ENCODE measurements around the gene UNC50.
"Not testable (repeated sequence)": the region's sequence is repeated elsewhere in the genome, so short reads cannot be mapped to it uniquely, and the experiment has no call there.

Gene UNC50

DNA sequence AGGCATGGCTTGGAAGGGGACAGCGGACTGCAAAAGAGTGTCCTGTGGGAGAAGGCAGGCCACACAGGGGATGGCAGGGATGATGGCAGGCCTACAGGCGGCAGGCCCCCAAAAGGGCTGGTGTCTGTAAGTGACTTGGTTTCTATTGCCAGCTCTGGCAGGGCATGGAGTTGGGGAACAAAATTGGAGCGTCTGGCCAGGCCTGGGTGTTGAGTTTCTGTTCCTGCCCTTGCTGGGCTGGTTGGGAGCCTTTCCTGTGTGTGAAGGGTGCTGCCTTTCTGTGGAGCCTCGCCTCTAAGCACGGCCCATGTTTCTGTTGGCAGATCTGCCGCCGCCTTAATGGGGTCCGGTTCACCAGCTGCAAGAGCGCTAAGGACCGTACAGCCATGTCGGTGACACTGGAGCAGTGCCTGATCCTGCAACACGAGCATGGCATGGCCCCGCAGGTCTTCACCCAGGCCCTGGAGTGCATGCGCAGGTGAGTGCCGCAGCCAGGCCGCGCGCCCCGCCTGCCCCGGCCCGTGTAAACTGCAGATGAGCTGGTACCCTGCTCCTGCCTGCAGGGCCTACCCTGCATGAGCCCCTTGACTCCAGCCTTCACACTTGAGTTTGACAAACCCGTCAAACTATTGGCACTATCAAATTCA, 31.6 kb upstream of the UNC50 start:
- no peak for DNase-seq (ENCODE audit: low spot score)

DNA sequence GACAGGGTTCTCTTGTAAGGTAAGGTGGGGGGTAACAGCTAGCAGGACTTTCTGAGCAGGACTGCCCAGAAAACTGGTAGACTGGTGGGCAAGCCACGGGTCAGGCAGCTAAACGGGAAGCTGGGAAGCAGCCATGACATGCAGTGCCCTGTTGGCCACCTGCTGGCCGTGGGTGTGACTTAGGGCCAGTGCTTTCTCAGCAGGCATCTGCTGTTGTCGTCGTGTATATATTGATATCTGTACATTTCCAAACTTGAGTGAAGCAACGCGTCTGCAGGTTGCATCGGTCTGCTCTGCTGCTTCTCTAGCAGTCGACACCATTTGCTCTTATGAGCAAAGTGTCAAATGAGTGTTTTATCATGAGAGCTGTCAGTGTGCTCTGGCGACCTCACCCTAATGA, 31.1 kb upstream of the UNC50 start:
- DNase-seq (ENCODE audit: low spot score) = no peak

DNA sequence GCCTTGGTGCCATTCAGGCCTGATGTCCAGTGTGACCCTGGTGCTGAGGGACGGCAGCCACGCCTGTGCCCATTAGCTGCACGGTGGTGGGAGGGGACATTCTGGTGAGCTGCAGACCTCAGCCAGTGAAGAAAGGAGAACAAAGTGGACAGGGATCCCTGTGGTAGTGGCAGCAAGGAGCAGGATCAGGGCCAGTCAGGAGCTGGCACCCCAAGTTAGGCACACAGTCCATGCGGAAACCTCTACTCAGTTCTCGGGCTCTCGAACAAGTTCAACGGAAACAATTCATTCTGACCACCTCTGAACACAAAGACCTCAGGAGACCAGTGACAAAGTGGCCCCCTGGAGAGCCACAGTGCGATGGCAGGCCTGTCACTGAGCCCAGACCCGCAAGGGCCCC, 30.2 kb upstream of the UNC50 start:
- no peak for DNase-seq (ENCODE audit: low spot score)

DNA sequence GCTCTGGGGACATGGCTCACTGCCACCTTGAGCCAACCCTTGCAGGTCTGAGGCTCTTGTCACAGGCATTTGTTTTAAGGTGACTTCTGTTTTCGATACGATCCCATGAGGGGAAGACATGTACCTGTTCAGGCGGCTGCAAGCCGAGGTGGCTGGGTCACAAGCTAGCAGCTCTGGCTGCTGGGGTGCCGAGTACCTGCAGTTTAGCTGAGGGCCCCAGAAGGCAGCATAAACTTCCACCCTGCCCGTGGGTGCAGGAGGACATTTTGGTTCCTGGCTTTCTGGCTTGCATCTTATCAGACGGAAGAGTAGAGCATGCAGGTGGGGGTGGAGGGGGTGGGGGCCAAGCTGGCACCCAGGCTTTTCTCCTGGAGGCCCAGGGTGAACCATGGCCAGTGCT, 28.5 kb upstream of the UNC50 start:
- no peak for DNase-seq (ENCODE audit: low spot score)

DNA sequence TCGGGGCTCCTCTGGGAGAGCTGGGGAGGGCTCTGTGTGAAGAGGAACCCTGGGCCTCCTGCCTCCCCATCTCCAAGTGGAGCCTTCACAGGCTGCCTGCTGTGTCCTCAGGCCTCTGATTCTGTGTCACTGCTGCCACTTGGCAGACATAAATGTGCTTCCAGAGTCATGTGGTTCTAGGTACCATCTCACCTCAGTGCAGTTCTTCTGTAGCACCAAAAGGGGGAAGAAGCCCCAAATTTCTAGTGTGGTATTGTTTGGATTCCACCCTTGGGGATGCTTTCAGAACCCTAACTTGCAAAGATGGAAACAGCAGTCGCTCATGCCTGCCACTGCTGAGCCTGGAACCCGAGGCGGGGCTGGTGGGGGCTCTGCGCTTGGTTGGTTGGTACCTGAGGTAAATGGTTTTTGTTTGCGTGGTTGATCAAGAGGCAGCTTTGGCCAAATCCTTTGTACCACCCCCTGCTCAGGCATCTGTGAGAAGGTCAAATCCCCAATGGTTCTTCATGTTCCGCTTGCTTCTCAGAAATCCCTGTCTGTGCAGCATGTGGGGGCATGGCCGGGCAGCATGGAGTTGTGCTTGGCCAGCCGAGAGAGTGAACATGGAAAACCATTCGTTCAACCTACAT, 27.6 kb upstream of the UNC50 start:
- DNase-seq (ENCODE audit: low spot score) = peak; percentile 56

DNA sequence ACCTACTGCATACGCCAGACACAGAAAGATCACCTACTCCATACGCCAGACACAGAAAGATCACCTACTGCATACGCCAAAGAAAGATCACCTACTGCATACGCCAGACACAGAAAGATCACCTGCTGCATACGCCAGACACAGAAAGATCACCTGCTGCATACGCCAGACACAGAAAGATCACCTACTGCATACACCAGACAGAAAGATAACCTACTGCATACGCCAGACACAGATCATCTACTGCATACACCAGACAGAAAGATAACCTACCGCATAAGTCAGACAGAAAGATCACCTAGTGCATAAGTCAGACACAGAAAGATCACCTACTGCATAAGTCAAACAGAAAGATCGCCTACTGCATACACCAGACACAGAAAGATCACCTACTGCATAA, 25.9 kb upstream of the UNC50 start:
- no peak for DNase-seq (ENCODE audit: low spot score)

DNA sequence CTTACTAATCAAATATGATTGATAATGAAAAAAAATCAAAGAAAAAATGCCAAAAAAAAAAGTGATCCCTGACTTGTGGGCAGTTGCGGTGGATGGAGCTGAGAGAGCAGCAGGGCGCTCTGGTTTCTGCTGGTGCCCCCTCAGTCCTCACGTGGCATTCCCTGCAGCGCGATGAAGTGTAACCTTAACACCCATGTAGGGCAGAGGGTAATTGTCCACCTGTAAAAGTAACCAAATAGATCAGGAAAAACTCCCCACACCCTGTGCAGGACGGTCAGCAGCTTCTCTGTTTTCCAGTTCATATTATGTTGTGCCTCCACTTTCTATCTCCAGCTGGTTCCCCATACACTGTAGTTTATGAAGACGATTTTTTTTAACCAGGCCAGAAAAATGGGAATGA, 25.1 kb upstream of the UNC50 start:
- DNase-seq (ENCODE audit: low spot score) = no peak

DNA sequence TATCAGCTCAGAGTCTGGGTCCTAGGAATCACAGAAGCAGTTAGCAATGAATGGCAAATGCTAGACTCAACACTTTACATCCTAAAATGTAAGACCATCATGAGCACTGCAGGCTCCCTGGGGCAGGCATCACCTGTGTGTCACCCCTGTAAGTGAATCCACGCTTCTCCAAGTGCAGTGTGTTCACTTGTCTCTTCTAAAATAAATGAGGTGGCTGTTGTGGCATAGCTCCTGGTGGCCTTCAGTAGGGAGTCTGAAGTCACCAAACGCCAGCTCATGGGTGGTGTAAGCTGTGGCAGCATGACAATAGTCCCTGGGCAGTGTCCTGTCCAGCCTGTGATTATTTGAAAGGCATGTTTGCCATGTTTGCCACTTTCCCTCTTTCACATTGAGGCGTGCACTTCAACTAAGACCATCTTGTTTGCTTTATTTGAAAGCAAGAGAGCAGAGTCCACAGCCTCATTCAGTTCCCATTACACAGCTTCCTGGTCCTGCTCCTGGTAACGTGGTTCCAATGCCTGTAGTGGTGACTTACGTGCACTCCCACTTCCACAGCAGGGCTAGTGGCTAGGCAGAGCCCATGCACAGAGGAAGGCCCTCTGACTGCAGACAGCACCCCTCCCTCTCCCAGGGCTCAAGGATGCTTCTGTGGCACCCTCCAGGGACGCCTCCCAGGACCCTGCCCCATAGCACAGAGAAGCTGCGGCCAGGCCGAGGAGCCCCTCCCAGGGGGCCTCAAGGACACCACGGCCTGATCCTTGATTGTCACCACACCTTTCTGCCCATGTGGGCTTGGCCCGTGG, 24.4 kb upstream of the UNC50 start:
- DNase-seq (ENCODE audit: low spot score) = no peak

DNA sequence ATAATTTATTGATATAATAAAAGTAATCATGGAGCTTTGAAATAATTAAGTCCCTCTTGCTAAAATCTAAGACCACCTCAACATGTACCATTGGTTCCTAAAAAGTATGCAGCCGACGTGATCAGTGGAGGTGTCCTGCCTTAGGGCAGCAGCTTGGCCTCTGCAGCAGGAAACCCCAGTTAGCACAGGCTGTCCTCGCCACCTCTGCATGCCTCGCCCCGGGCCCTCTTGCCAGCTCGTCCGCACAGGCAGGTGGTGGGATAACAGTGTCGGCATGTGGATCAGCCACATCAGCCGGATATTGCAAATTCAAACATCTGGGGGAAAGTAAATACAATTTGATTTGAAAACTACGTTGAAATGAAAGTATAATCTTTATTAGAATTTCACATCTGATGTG, 23.0 kb upstream of the UNC50 start:
- no peak for DNase-seq (ENCODE audit: low spot score)

DNA sequence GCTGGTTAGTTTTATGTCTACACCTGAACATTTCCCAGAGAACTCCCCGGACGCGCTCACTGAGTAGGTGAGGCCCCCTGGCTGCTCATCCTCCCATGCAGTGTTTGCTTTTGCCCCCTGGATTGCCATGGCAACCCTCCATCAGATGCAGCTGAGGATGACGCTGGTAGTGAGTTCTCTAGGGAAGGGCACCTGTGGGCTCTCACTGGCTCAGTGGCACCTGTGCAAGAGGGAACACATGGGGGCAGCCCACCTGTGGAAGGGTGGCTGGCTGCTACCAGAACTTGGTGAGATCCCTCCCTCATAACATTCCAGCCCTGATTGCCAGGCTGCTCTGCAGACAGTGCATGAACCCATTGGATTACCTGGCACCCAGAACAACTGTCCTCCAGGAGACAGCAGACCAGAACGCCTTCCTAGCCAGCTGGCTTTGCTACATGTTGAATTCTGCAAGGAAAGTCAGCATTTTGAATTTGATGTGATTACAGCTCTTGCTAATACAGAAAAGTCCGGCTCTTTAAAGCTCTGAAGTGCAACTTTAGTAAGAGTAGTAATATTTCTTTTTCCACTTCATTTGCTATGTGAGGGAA, 21.7 kb upstream of the UNC50 start:
- DNase-seq (ENCODE audit: low spot score) = no peak

DNA sequence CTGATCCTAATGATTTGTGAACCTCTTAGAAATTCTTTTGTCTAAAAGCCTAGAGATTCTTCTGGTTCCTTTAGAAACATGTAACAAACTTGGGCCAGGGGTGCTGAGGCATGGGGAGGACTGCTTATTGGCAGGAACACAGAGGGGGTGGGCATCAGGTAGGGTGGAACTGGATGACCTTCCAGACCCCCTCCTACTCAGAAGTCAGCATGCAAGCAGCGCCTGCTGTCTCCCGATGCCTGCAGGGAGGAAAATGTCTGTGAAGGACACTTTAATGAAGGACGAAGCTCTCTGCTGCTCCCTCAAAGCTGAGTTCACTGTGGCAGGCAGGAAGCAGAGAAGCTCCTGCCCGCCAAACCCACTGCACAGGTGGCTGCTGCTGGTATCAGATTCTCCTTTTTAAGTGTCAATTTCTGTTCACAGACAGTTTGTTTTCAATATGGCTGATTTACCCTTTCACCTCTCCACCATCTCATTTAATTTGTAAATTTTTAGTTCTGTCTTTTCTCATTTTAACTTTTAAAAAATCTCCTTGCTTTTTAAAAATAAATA, 19.4 kb upstream of the UNC50 start:
- no peak for DNase-seq (ENCODE audit: low spot score)

DNA sequence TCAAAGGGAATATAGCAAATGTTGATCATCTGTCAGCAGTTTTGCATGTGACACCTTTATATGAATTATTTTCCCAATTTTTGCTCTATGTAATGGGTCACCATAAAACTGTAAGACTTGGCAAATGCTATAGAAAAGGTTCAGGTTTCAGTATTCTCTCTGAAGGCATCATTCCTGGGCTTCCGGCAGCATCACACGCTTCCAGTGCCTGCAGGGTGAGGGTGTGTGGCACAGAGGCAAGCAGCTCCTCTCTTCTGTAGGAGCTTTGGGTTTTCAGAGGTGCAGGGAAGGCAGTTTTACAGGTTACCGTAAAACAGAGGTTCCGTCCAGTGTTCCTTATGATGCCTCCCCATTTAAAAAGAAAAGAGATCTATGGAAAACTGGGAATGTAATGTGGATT, 18.9 kb upstream of the UNC50 start:
- no peak for DNase-seq (ENCODE audit: low spot score)

DNA sequence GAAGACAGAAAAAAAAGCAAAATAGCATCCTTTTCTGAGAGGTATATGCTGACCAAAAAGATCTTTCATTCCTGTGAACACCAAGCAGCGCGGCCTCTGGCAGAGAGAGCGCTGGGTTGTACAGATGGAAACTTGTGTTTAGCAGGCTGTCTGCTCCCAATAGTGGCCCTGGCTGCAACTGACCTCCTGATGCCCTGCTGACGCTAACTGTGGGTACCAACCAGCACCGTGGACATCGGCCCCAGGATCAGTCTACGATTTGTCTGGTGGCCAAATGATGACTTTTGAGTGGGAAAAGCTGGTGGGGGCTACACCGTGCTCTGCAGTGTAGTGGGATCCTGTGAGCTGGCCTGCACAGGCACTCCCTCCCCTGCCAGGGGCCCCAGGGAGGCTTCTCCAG, 15.8 kb upstream of the UNC50 start:
- DNase-seq (ENCODE audit: low spot score) = no peak

DNA sequence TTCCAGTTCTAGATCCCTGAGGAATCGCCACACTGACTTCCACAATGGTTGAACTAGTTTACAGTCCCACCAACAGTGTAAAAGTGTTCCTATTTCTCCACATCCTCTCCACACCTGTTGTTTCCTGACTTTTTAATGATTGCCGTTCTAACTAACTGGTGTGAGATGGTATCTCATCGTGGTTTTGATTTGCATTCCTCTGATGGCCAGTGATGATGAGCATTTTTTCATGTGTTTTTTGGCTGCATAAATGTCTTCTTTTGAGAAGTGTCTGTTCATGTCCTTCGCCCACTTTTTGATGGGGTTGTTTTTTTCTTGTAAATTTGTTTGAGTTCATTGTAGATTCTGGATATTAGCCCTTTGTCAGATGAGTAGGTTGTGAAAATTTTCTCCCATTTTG, 13.7 kb upstream of the UNC50 start:
- DNase-seq (ENCODE audit: low spot score) = not testable (repeated sequence)

DNA sequence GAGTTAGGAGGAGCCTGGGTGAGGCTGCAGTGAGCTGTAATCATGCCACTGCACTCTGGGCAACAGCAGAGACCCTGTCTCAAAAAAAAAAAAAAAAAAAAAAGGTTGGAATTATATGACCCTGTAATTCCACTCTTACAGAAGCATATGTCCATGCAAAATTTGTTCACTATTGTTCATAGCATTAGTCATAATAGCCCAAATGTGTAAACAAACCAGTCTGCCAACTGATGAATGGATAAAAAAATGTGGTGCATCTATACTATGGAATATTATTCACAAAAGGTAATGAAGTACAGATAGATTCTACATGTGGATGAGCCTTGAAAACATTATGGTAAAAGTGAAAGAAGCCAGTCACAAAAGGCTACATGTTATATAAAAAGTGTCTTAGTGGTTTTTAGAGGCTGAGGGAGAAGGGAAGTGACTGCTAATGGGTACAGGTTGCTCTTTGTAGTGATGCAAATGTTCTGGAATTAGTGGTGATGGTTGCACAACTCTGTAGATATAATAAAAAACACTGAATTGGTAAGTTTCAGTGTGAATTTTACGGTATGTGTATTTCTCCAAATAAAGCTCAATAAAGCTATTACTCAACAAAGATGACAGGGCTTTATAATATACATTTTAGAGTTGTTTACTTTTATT, 9.5 kb upstream of the UNC50 start:
- no peak for DNase-seq (ENCODE audit: low spot score)

DNA sequence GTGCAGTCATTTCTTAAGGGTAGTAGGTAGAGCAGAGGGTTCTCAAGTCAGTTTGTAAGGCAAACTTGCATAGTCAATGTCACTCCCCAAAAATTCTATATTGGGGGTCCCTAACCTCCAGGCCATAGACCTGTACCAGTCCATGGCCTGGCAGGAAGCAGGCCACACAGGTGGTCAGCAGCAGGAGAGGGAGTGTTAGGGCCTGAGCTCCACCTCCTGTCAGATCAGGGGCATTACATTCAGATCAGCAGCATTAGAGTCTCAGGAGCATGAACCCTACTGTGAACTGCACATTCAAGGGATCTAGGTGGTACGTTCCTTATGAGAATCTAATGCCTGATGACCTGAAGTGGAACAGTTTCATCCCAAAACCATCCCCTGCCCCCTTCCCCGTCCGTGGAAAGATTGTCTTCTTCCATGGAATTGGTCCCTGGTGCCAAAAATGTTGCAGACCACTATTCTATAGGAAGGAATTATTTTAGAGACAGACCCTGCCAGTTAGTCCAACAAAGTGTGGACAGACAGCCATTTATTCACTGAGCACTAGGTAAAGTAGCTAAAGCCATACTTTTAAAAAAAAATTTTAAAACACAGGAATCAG, 6.8 kb upstream of the UNC50 start:
- peak; percentile 70 for DNase-seq (ENCODE audit: low spot score)

DNA sequence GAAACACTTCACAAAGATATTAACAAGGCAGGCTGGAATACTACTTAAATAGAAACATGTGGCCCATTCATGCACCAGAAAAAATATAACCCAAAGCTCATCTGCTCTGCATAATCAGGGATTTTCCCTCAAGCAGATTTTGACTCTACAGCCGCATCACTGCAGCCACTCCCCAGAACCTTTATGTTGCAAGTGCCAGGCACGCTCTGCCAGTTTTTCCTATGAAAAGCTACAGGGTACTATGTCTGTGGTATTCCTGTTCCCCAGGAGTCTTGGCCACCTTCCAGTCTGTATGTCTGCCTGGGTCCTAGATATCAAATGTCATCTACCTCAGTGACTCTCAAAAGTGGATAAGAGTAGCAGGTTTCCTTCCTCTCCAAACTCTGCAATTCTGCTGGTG, 3.8 kb upstream of the UNC50 start:
- DNase-seq (ENCODE audit: low spot score) = no peak

DNA sequence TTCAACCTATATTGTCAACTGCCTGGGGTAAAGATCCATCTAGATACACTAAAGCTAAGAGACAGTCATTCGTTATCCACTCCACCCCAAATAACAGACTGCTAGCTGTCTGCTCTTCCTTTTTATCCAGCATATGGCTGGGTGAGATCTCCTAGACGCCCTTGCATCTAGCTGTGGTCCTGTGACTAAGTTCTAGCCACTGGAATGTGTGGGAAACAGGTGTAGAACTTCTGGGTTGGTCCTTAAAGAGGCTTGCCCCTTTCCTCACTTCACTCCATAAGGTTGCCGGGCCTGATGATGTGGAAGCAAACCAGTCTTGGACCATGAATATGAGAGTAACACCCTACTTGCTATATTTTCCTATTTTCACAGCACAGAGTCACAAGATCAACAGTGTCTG, 3.3 kb upstream of the UNC50 start:
- DNase-seq (ENCODE audit: low spot score) = no peak

DNA sequence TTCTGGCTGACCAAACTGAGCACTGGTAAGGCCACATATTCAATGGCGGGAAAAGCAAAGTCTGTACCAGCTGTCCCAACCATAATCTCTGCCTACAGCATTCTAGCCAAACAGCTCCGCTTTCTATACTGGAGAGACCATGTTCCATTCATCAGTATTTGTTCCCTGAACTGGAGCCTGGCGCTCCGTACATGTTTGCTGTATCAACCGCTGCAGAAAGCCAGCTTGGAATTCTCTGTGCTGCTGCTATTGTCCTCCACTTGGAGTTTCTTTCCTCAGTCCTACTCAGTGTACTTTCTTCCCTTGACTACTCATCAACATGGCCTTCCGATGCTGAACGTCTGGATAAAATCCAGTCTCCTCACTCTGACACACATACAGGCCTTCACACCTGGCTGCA, 2.0 kb upstream of the UNC50 start:
- no peak for DNase-seq (ENCODE audit: low spot score)

DNA sequence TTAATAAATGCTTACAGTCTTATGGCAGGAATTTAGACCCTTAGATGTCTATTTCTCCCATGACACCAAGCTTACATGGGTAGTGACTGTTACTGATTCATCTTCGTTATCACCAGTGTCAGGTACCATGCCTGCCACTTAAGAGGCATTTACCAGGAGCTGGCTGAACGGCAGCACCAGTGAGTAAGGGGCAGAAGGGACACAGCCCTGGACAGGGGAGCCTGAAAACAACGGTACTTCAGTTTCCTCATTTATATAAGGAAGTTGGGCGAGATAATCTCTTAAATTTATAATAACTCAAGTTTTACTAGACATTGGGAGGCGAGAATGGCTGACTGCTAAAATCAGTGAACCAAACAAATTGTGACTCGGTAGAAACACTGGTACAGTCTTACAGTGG, 1.3 kb upstream of the UNC50 start:
- no peak for DNase-seq (ENCODE audit: low spot score)

DNA sequence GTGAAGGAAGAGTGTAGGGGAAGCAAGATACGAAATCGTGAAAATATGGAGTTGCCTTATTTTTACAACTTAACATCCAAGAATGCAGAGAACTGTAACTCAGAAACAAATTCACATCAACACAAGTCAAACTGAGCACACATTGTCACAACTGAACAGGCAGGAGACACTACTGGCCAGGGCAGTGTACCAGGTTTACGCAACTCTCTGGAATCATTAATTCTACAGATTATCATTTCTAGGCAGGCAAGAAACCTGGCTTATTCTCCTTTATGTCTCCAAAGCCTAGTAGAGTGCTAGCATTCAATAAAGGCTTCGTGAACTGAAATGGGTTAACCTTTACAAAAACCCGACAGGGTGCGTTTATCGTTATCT, 661 bp upstream of the UNC50 start:
- DNase-seq (ENCODE audit: low spot score) = no peak

All from cerebellar cortex (tissue), 1 donor.